ENCODE measurements around the gene RRP7A. TPM values are rescaled to one million over a fixed set of nuclear protein-coding genes. Genes with fewer than 3 reads are reported as not detected.

Gene RRP7A
- polyA plus RNA-seq, 4 donors, result 21.8 to 34.7 (median 32.6) TPM

Other genes starting within 250 kb of the RRP7A start
- gene TCF20, start 249.1 kb downstream of the RRP7A start, polyA plus RNA-seq (ENCODE audit: insufficient read length in 4 of 4), result 10 to 100 TPM; 18.4 to 28.4 (median 25.4) TPM
- gene NFAM1, start 87.4 kb downstream of the RRP7A start, polyA plus RNA-seq (ENCODE audit: insufficient read length in 4 of 4), result under 1 TPM; 0.72 to 0.92 (median 0.82) TPM
- 1 to 10 TPM; 6.2 to 8.0 (median 6.5) TPM for gene SERHL2, start 34.2 kb upstream of the RRP7A start, polyA plus RNA-seq (ENCODE audit: insufficient read length in 4 of 4)
- 100 to 1,000 TPM in 2 of 4 donors, 10 to 100 TPM in 2; 96.9 to 119 (median 108) TPM for gene POLDIP3, start 95.1 kb upstream of the RRP7A start, polyA plus RNA-seq (ENCODE audit: insufficient read length in 4 of 4)
- not detected for gene ATP5MGL, start 120.8 kb upstream of the RRP7A start, polyA plus RNA-seq (ENCODE audit: insufficient read length in 4 of 4)
- 100 to 1,000 TPM; 137 to 152 (median 141) TPM for gene CYB5R3, start 129.6 kb upstream of the RRP7A start, polyA plus RNA-seq (ENCODE audit: insufficient read length in 4 of 4)
- gene A4GALT, start 201.1 kb upstream of the RRP7A start, polyA plus RNA-seq (ENCODE audit: insufficient read length in 4 of 4), result 10 to 100 TPM in 3 of 4 donors, 1 to 10 TPM in 1; 1.8 to 23.3 (median 15.1) TPM